RWPE2 (cell line): Measurements from ENCODE around the gene GRPR.

ENCODE experiments used
- ATAC-seq: fragments of 200-7000 bp; cut with Tn5 transposase; 3 replicates; pipeline ENCODE4 v1.9.1; 2021; ENCODE audit warnings: low read depth
- DNase-seq: peaks from one replicate; pipeline ENCODE4 v3.0.0-alpha.2; 2020; ENCODE audit warnings: low spot score
- H3K27ac ChIP-seq: fragments of 450-650 bp; 2 replicates; pipeline ENCODE4 v1.5.1; 2017; ENCODE audit warnings: mild to moderate bottlenecking; ENCODE audit not compliant: poor library complexity, severe bottlenecking
- H3K27me3 ChIP-seq: fragments of 250-450 bp; sonication (Bioruptor Pico); 2 replicates; pipeline ENCODE4 v1.5.1; 2021; ENCODE audit warnings: mild to moderate bottlenecking, moderate library complexity; ENCODE audit not compliant: insufficient read depth, poor library complexity, severe bottlenecking
- H3K36me3 ChIP-seq: fragments of 250-450 bp; sonication (Bioruptor Pico); 2 replicates; pipeline ENCODE4 v1.5.1; 2020; ENCODE audit warnings: low read depth, mild to moderate bottlenecking, moderate library complexity
- H3K4me1 ChIP-seq: fragments of 250-450 bp; sonication (Bioruptor Pico); 2 replicates; pipeline ENCODE4 v1.5.1; 2021; ENCODE audit warnings: mild to moderate bottlenecking, moderate library complexity; ENCODE audit not compliant: insufficient read depth, poor library complexity, severe bottlenecking
- H3K4me3 ChIP-seq: fragments of 250-450 bp; sonication (Bioruptor Pico); 2 replicates; pipeline ENCODE4 v1.5.1; 2021; ENCODE audit warnings: mild to moderate bottlenecking, moderate library complexity; ENCODE audit not compliant: severe bottlenecking
- H3K9me3 ChIP-seq: fragments of 250-450 bp; sonication (Bioruptor Pico); 2 replicates; pipeline ENCODE4 v1.5.1; 2021; ENCODE audit warnings: mild to moderate bottlenecking, moderate library complexity; ENCODE audit not compliant: severe bottlenecking
- TF ChIP-seq, protein P1 (sequence below): fragments of 450-650 bp; IDR thresholded peaks from one replicate; pipeline ENCODE4 v1.5.1; 2017; ENCODE audit warnings: mild to moderate bottlenecking, moderate library complexity; ENCODE audit not compliant: poor library complexity, severe bottlenecking

The GRPR gene

DNA sequence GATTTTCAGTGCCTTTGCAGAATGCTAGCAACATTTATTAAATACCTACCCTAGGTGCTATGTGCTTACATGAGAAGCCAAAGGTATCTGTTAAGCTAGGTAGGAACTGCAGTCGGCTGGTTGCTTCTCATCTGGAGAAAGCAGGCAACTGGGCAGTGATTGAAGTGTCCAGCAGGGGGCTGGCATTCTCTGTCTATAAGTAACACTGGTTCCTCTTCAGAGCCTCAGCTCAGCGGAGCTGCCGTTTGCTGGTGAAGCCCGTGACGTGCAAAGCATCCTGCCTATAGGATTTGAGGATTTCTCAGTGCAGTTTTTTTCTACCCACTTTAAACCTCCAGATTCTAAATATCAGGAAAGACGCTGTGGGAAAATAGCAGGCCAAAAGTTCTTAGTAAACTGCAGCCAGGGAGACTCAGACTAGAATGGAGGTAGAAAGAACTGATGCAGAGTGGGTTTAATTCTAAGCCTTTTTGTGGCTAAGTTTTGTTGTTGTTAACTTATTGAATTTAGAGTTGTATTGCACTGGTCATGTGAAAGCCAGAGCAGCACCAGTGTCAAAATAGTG lies at the start of gene GRPR:
TSS of gene GRPR (plus strand) at position 344 of the 565 bp plus-strand sequence. CDS start 389 bp downstream, outside the sequence.
- H3K27me3 ChIP-seq, result no peaks in the 10 kb centered on the region
- no peak within 1 kb of the TSS for H3K27ac ChIP-seq
- no peaks in the 10 kb centered on the region for H3K36me3 ChIP-seq
- TF ChIP-seq, protein P1, sequence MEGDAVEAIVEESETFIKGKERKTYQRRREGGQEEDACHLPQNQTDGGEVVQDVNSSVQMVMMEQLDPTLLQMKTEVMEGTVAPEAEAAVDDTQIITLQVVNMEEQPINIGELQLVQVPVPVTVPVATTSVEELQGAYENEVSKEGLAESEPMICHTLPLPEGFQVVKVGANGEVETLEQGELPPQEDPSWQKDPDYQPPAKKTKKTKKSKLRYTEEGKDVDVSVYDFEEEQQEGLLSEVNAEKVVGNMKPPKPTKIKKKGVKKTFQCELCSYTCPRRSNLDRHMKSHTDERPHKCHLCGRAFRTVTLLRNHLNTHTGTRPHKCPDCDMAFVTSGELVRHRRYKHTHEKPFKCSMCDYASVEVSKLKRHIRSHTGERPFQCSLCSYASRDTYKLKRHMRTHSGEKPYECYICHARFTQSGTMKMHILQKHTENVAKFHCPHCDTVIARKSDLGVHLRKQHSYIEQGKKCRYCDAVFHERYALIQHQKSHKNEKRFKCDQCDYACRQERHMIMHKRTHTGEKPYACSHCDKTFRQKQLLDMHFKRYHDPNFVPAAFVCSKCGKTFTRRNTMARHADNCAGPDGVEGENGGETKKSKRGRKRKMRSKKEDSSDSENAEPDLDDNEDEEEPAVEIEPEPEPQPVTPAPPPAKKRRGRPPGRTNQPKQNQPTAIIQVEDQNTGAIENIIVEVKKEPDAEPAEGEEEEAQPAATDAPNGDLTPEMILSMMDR, result peak; percentile 74
- DNase-seq, result peak; percentile 71
- peak; percentile 96 for ATAC-seq
- H3K9me3 ChIP-seq, result no peaks in the 10 kb centered on the region
- H3K4me3 ChIP-seq, result no peak within 1 kb of the TSS
- no peaks in the 10 kb centered on the region for H3K4me1 ChIP-seq

GRCh38 chrX:16075087-16075486 lies 48.3 kb upstream of the GRPR start:
- TF ChIP-seq, protein P1, result no peak
- no peaks in the 10 kb centered on the region for H3K4me1 ChIP-seq
- H3K36me3 ChIP-seq, result no peaks in the 10 kb centered on the region
- no peak overlapping the region for H3K4me3 ChIP-seq
- ATAC-seq (no peak), DNase-seq (no peak)
- H3K27me3 ChIP-seq, result no peaks in the 10 kb centered on the region
- H3K9me3 ChIP-seq, result no peaks in the 10 kb centered on the region
- H3K27ac ChIP-seq, result no peak overlapping the region

DNA sequence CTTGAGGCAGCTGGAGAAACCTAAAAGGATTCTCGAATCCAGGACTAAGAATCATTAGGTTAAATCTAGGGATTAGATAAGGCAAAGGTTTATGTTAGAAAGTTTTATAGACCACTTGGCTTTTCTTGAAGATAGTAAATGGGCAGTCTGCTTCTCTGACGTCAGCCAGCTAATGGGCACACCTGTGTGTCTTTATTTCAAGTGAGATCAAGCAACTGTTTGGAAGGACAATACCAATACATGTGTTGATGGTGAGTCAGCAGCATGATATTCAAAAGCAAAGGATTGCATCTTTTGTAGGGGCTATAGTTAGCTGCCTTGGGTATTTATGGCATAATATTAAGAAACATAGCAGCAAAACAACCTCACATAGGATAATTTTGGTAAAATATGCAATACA lies 46.5 kb upstream of the GRPR start:
- Histone ChIP-seq H3K9me3 (no peaks in the 10 kb centered on the region), H3K4me1 (no peaks in the 10 kb centered on the region), H3K27me3 (no peaks in the 10 kb centered on the region), H3K4me3 (no peak overlapping the region), H3K27ac (no peak overlapping the region), H3K36me3 (no peaks in the 10 kb centered on the region)
- ATAC-seq (peak; percentile 38; the same call in 1 of the 3 replicates), DNase-seq (no peak)
- TF ChIP-seq, protein P1, result no peak

- Histone ChIP-seq H3K4me3 (no peak overlapping the region), H3K27ac (no peak overlapping the region), H3K9me3 (no peaks in the 10 kb centered on the region), H3K36me3 (no peaks in the 10 kb centered on the region), H3K4me1 (no peaks in the 10 kb centered on the region), H3K27me3 (no peaks in the 10 kb centered on the region)
- ATAC-seq, result no peak
- TF ChIP-seq, protein P1, result no peak
- DNase-seq, result no peak
Measured at GRCh38 chrX:16077811-16078210, 45.6 kb upstream of the GRPR start.

- no peaks in the 10 kb centered on the region for H3K9me3 ChIP-seq
- H3K27me3 ChIP-seq, result no peaks in the 10 kb centered on the region
- H3K27ac ChIP-seq, result no peak overlapping the region
- DNase-seq, result no peak
- TF ChIP-seq, protein P1, result no peak
- H3K36me3 ChIP-seq, result no peaks in the 10 kb centered on the region
- no peak for ATAC-seq
- no peaks in the 10 kb centered on the region for H3K4me1 ChIP-seq
- H3K4me3 ChIP-seq, result no peak overlapping the region
Measured at GRCh38 chrX:16081357-16081756, 42.0 kb upstream of the GRPR start.
